ENCODE data around the gene CYB561D2. TPM values are rescaled to one million over a fixed set of nuclear protein-coding genes. Genes with fewer than 3 reads are reported as not detected.

Gene CYB561D2
- polyA plus RNA-seq, 1 donor from 2014 or later: 21.2 TPM

DNA sequence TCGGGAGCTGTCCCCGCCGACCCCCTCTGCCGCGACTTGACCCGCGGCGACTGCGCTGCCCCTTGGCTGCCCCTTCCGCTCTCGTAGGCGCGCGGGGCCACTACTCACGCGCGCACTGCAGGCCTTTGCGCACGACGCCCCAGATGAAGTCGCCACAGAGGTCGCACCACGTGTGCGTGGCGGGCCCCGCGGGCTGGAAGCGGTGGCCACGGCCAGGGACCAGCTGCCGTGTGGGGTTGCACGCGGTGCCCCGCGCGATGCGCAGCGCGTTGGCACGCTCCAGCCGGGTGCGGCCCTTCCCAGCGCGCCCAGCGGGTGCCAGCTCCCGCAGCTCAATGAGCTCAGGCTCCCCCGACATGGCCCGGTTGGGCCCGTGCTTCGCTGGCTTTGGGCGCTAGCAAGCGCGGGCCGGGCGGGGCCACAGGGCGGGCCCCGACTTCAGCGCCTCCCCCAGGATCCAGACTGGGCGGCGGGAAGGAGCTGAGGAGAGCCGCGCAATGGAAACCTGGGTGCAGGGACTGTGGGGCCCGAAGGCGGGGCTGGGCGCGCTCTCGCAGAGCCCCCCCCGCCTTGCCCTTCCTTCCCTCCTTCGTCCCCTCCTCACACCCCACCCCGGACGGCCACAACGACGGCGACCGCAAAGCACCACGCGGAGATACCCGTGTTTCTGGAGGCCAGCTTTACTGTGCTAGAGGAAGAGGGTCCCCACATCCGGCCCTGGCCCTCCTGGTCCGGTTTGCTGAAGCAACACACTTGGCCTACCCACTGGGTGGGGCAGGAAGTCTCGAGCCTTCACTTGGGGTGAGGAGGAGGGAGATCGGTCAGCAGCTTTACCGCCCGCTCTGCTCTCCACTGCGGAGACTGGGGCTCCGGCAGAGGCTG, 10.0 kb upstream of the CYB561D2 start, which contains the start of gene RASSF1:
Gene RASSF1 (minus strand): TSS at position 389 of the 882 bp plus-strand sequence. CDS start 31 bp downstream, at position 358.
- H3K9me3 ChIP-seq (ENCODE audit: low read length): no peaks in the 10 kb centered on the region
- peaks cover 42% of the 10 kb centered on the region for H3K27me3 ChIP-seq (ENCODE audit: insufficient read depth, low read depth, low read length)
- no peaks in the 10 kb centered on the region for H3K36me3 ChIP-seq (ENCODE audit: insufficient read depth, low read length)
- H3K9ac ChIP-seq (ENCODE audit: low read length): no peak within 1 kb of the TSS
- H2AFZ ChIP-seq (ENCODE audit: low read depth, low read length): no peak within 1 kb of the TSS
- no peaks in the 10 kb centered on the region for H3K9me2 ChIP-seq (ENCODE audit: insufficient read depth, low read length)
- no peak for TF ChIP-seq RAD21 (conservative IDR thresholded peaks at IDR 0.05)
- TF ChIP-seq POLR2AphosphoS5 (IDR thresholded peaks at IDR 0.05): no peak
- TF ChIP-seq MXI1 (conservative IDR thresholded peaks at IDR 0.05; ENCODE audit: poor library complexity, severe bottlenecking): no peak
- TF ChIP-seq TAF1 (IDR thresholded peaks at IDR 0.05; ENCODE audit: low read depth): no peak
- TF ChIP-seq CTCF (IDR thresholded peaks at IDR 0.05; ENCODE audit: poor library complexity, severe bottlenecking): no peak
- no peak for TF ChIP-seq EZH2 (IDR thresholded peaks at IDR 0.05; ENCODE audit: borderline replicate concordance, insufficient read depth, low read length, poor library complexity, severe bottlenecking)
- TF ChIP-seq, protein P1, sequence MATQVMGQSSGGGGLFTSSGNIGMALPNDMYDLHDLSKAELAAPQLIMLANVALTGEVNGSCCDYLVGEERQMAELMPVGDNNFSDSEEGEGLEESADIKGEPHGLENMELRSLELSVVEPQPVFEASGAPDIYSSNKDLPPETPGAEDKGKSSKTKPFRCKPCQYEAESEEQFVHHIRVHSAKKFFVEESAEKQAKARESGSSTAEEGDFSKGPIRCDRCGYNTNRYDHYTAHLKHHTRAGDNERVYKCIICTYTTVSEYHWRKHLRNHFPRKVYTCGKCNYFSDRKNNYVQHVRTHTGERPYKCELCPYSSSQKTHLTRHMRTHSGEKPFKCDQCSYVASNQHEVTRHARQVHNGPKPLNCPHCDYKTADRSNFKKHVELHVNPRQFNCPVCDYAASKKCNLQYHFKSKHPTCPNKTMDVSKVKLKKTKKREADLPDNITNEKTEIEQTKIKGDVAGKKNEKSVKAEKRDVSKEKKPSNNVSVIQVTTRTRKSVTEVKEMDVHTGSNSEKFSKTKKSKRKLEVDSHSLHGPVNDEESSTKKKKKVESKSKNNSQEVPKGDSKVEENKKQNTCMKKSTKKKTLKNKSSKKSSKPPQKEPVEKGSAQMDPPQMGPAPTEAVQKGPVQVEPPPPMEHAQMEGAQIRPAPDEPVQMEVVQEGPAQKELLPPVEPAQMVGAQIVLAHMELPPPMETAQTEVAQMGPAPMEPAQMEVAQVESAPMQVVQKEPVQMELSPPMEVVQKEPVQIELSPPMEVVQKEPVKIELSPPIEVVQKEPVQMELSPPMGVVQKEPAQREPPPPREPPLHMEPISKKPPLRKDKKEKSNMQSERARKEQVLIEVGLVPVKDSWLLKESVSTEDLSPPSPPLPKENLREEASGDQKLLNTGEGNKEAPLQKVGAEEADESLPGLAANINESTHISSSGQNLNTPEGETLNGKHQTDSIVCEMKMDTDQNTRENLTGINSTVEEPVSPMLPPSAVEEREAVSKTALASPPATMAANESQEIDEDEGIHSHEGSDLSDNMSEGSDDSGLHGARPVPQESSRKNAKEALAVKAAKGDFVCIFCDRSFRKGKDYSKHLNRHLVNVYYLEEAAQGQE (IDR thresholded peaks at IDR 0.05; ENCODE audit: borderline replicate concordance): no peak
- no peak for TF ChIP-seq EP300 (conservative IDR thresholded peaks at IDR 0.05; ENCODE audit: poor library complexity, severe bottlenecking)
- TF ChIP-seq SMC3 (conservative IDR thresholded peaks at IDR 0.05; ENCODE audit: poor library complexity): no peak
- no peaks in the 10 kb centered on the region for H4K20me1 ChIP-seq (ENCODE audit: insufficient read depth)
- no peak within 1 kb of the TSS for H3K4me3 ChIP-seq (ENCODE audit: low read length)
- H3F3A ChIP-seq (ENCODE audit: insufficient read depth, low read length, poor library complexity, severe bottlenecking): no peaks in the 10 kb centered on the region
- no peak within 1 kb of the TSS for H3K27ac ChIP-seq (ENCODE audit: low read length)
- H3K4me2 ChIP-seq (ENCODE audit: low read length): no peak within 1 kb of the TSS
- H3K79me2 ChIP-seq (replicated peaks; ENCODE audit: insufficient read depth, low read length): peaks cover 11% of the 10 kb centered on the region

- Histone ChIP-seq H3K9me3 (ENCODE audit: low read length) (no peaks in the 10 kb centered on the region), H3K4me2 (ENCODE audit: low read length) (no peak overlapping the region), H3F3A (ENCODE audit: insufficient read depth, low read length, poor library complexity, severe bottlenecking) (no peaks in the 10 kb centered on the region), H2AFZ (ENCODE audit: low read depth, low read length) (no peak overlapping the region), H3K9ac (ENCODE audit: low read length) (no peak overlapping the region), H3K9me2 (ENCODE audit: insufficient read depth, low read length) (no peaks in the 10 kb centered on the region), H3K27me3 (ENCODE audit: insufficient read depth, low read depth, low read length) (peaks cover 43% of the 10 kb centered on the region), H3K27ac (ENCODE audit: low read length) (no peak overlapping the region), H3K79me2 (replicated peaks; ENCODE audit: insufficient read depth, low read length) (peaks cover 2% of the 10 kb centered on the region), H4K20me1 (ENCODE audit: insufficient read depth) (no peaks in the 10 kb centered on the region), H3K4me3 (ENCODE audit: low read length) (no peak overlapping the region), H3K36me3 (ENCODE audit: insufficient read depth, low read length) (no peaks in the 10 kb centered on the region)
- TF ChIP-seq RAD21 (conservative IDR thresholded peaks at IDR 0.05): no peak
- no peak for TF ChIP-seq EZH2 (IDR thresholded peaks at IDR 0.05; ENCODE audit: borderline replicate concordance, insufficient read depth, low read length, poor library complexity, severe bottlenecking)
- TF ChIP-seq TAF1 (IDR thresholded peaks at IDR 0.05; ENCODE audit: low read depth): no peak
- TF ChIP-seq, protein P1 (IDR thresholded peaks at IDR 0.05; ENCODE audit: borderline replicate concordance): no peak
- no peak for TF ChIP-seq EP300 (conservative IDR thresholded peaks at IDR 0.05; ENCODE audit: poor library complexity, severe bottlenecking)
These were observed 9.1 kb upstream of the CYB561D2 start for GRCh38 chr3:50341537-50341936.

Measured in neural cell (in vitro differentiated cells).